GM18520 (cell line): ENCODE measurements around the gene NHSL2.

ENCODE experiments used
- ATAC-seq: cut with Tn5 transposase; IDR thresholded peaks from one replicate; pipeline ENCODE4 v1.9.1; 2021; ENCODE audit not compliant: unreplicated experiment

The NHSL2 gene

GRCh38 chrX:72102126-72102525, 191.5 kb downstream of the NHSL2 start:
- no peak for ATAC-seq

- no peak for ATAC-seq
Observed at GRCh38 chrX:72102760-72103159, 192.1 kb downstream of the NHSL2 start.

GRCh38 chrX:72105436-72105835, 194.8 kb downstream of the NHSL2 start:
- ATAC-seq, result peak; percentile 36

- no peak for ATAC-seq
Observed at GRCh38 chrX:72107320-72107719, 196.7 kb downstream of the NHSL2 start.

GRCh38 chrX:72107841-72108595, 197.4 kb downstream of the NHSL2 start:
- no peak for ATAC-seq

- ATAC-seq, result no peak
Observed at GRCh38 chrX:72108666-72109065, 198.0 kb downstream of the NHSL2 start.

- no peak for ATAC-seq
Observed at GRCh38 chrX:72110051-72110875, 199.6 kb downstream of the NHSL2 start.

GRCh38 chrX:72110876-72111708, 200.4 kb downstream of the NHSL2 start:
- ATAC-seq, result no peak

GRCh38 chrX:72113461-72113860, 202.8 kb downstream of the NHSL2 start:
- ATAC-seq, result no peak

- ATAC-seq, result no peak
Observed at GRCh38 chrX:72114306-72114705, 203.7 kb downstream of the NHSL2 start.

- no peak for ATAC-seq
Observed at GRCh38 chrX:72114807-72115206, 204.2 kb downstream of the NHSL2 start.

GRCh38 chrX:72115380-72115779, 204.7 kb downstream of the NHSL2 start:
- no peak for ATAC-seq

- ATAC-seq, result no peak
Observed at GRCh38 chrX:72117636-72118210, 207.1 kb downstream of the NHSL2 start.

- ATAC-seq, result no peak
Observed at GRCh38 chrX:72120837-72121236, 210.2 kb downstream of the NHSL2 start.

GRCh38 chrX:72121383-72121782, 210.7 kb downstream of the NHSL2 start:
- no peak for ATAC-seq

- no peak for ATAC-seq
Observed at GRCh38 chrX:72122621-72123337, 212.1 kb downstream of the NHSL2 start.

GRCh38 chrX:72123471-72124185, 213.0 kb downstream of the NHSL2 start:
- no peak for ATAC-seq

GRCh38 chrX:72124540-72125201, 214.0 kb downstream of the NHSL2 start:
- no peak for ATAC-seq

- no peak for ATAC-seq
Observed at GRCh38 chrX:72125331-72126047, 214.8 kb downstream of the NHSL2 start.
